HL-60 (cell line): ENCODE measurements around the gene OSM.

ENCODE experiments used
- CTCF ChIP-seq: IDR thresholded peaks from one replicate; pipeline ENCODE4 v1.5.1; 2011; ENCODE audit warnings: low read length, control low read depth, inconsistent platforms; ENCODE audit not compliant: insufficient read depth
- TF ChIP-seq, protein P1 (sequence below): IDR thresholded peaks from 2 replicates; pipeline ENCODE4 v1.6.1; 2012; ENCODE audit warnings: low read depth; ENCODE audit not compliant: insufficient replicate concordance

GRCh38 chr22:30295576-30295975 is 28.9 kb upstream of the OSM start:
- TF ChIP-seq CTCF: no peak
- TF ChIP-seq, protein P1, sequence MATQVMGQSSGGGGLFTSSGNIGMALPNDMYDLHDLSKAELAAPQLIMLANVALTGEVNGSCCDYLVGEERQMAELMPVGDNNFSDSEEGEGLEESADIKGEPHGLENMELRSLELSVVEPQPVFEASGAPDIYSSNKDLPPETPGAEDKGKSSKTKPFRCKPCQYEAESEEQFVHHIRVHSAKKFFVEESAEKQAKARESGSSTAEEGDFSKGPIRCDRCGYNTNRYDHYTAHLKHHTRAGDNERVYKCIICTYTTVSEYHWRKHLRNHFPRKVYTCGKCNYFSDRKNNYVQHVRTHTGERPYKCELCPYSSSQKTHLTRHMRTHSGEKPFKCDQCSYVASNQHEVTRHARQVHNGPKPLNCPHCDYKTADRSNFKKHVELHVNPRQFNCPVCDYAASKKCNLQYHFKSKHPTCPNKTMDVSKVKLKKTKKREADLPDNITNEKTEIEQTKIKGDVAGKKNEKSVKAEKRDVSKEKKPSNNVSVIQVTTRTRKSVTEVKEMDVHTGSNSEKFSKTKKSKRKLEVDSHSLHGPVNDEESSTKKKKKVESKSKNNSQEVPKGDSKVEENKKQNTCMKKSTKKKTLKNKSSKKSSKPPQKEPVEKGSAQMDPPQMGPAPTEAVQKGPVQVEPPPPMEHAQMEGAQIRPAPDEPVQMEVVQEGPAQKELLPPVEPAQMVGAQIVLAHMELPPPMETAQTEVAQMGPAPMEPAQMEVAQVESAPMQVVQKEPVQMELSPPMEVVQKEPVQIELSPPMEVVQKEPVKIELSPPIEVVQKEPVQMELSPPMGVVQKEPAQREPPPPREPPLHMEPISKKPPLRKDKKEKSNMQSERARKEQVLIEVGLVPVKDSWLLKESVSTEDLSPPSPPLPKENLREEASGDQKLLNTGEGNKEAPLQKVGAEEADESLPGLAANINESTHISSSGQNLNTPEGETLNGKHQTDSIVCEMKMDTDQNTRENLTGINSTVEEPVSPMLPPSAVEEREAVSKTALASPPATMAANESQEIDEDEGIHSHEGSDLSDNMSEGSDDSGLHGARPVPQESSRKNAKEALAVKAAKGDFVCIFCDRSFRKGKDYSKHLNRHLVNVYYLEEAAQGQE: no peak
